Fibroblast of skin of abdomen (primary cell): ENCODE data around the gene BOLA2B. TPM values are rescaled to one million over a fixed set of nuclear protein-coding genes. Genes with fewer than 3 reads are reported as not detected.
A peak's percentile ranks its signal among the peaks of the same experiment; 100 is the strongest.
"Not testable (repeated sequence)": the region's sequence is repeated elsewhere in the genome, so short reads cannot be mapped to it uniquely, and the experiment has no call there.

Source experiments
- DNase-seq: peaks from one replicate; pipeline ENCODE4 v3.0.0-alpha.2; 2013
- polyA plus RNA-seq, 2 experiments: library from polyadenylated mRNA; unstranded; fragments of 120-200 nt; gene quantifications; one replicate each; pipeline ENCODE4 v1.2.1, GENCODE V29; 2013; ENCODE audit not compliant: insufficient read length in 2 of 2

The BOLA2B gene
- polyA plus RNA-seq (2013, experiment 1 of 2; ENCODE audit: insufficient read length), result 43.7 TPM
- 48.8 TPM for polyA plus RNA-seq (2013, experiment 2 of 2; ENCODE audit: insufficient read length)

DNA sequence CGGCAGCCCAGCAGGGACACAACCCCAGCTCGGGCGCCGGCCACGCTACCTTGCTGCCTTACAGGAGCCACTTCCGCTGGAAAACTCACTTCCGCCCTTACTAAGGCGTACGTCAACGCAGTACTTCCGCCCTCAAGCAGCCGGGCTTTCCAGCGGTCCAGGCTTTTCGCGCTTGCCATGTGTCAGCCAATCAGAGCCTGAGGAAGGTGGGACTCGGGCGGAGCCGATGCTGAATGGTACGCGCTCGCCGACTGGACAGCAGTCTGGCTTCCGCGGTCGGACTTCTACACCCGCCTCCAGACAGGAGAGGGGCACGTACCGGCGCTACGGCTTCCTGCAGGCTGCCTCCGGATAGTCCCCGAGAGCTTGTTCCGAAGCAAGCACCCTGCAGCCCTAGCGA, at the start of gene BOLA2B, which contains the start of gene SLX1A:
TSS of gene BOLA2B (minus strand) at position 52 of the 400 bp plus-strand sequence. CDS start 71 bp downstream, outside the sequence.
TSS of gene SLX1A (plus strand) at position 261 of the 400 bp plus-strand sequence. CDS start 210 bp downstream, outside the sequence.
- DNase-seq, result not testable (repeated sequence)

DNA sequence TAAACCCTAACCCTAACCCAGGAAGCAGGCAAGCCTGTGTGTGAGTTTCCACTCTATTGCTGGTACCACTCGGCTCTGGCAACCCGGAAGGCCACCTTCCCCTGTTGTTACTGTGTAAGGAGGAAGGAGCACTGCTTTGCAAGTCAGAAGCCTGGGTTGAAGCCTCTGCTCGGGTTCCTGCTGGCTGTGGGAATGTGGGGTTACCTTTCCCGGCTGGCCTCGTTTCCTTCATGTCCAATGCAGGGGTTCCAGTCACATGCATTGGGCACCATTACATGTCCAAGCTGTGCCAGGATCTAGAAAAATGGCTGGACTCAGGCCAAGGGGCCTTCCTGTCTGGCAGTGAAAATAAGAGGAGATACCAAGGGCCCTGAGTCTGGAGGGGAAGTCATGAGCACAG, 23.6 kb upstream of the BOLA2B start:
- not testable (repeated sequence) for DNase-seq

GRCh38 chr16:30211414-30211813, 17.9 kb upstream of the BOLA2B start:
- DNase-seq, result not testable (repeated sequence)

GRCh38 chr16:30209032-30209431, 15.6 kb upstream of the BOLA2B start:
- DNase-seq, result not testable (repeated sequence)

DNA sequence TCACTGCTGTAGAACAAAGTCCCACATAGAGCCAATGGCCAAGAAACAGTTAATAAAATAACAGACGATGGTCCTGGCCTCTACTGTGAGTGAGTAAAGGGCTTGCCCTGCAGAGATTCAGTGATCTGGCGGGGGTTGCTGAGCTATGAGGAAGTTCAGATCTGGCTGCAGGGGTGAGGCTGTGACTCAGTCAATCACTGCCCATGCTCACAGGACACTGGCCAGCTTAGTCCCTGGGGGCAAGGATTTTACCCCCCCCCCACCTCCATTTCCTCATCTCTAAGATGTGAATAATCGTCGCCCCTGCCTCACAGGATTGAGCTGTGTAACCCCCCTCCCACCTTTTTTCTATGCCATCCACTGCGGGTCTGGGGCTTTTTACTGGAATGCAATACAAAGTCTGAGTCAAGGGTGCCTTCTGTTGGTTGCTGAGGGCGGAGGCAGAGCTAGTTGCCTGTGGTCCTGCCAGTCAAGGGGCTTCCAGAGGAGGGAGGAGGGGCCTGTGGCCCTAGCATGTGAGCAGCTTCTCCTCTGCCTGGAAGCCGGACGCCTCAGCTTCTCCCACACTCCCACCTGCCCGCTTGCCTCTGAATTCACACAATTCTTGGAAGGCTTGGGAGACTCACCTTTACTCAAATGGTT, 13.7 kb upstream of the BOLA2B start:
- DNase-seq, result not testable (repeated sequence)

DNA sequence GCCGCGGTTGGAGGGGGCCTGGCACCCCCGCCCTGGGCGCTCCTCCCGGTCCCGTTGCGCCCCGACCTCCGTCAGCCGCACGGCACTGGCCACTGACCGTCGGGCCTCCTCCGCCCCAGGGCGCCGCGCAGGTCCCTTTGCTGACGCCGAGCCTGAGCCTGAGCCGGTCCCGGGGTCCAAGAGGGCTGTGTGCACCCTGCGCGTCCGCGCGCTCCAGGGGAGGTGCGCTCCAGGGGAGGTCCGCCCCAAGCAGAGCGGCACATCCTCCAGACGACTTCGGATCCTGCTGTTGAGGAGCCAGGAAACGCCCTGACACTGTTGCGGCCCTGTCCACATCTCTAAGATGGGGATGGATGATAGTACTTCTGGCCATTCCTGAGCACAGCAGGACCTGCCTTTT, 12.8 kb upstream of the BOLA2B start:
- not testable (repeated sequence) for DNase-seq

DNA sequence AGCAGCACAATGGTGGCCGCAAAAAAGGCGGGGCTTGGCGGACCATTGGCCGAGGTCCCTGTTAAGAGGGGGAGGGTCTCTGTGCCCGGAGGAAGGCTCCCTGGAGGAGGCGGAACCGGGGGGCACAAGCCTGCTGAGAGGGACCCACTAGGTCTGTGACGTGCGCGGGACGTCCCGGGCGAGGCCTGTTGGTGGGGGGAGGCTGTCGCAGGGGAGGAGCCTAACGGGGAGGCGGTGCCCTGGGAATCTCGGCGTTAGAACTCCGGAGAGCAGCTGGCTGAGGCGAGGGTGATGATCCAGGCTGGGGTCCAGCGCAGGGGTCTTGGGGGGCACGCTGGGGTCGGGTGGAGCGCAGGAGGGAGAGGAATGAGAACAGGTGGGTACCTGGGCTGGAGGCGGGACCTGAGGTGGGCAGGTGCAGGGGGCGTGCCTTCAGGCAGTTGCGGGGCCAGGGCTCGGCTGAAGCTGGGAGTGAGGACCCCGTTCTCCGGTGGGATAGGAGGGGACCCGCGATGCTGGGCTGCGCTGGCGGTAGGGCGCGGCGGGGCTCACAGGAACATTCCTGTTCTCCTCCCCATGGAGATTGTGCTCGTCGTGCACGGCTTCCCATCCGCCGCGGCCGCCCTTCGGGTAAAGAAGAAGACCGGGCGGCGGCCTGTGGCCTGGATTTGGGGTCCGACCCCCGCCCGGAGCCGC, 12.2 kb upstream of the BOLA2B start:
- not testable (repeated sequence) for DNase-seq

DNA sequence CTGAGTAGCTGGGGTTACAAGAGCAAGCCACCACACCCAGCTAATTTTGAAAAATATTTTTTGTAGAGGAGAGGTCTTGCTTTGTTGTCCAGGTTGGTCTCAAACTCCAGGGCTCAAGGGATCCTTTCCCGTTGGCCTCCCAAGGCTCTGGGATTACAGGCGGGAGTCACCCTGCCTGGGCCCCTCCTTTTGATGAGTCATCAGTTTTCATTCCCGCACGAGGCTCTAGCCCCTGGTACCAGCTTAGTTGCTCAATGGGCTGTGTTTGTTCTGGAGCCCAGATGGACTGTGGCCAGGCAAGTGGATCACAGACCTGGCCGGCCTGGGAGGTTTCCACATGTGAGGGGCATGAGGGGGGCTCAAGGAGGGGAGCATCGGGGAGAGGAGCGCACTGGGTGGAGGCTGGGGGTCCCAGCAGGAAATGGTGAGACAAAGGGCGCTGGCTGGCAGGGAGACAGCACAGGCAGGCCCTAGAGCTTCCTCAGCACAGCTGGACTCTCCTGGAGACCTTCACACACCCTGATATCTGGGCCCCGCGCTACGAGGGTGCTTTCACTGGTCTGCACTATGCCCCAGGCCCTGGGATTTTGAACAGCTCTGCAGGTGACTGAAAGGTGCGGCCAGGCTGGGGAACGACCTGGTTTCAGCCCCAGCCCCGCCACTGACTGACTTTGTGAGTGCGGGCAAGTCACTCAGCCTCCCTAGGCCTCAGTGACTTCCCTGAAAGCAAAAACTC, 6.3 kb upstream of the BOLA2B start:
- DNase-seq, result not testable (repeated sequence)

- not testable (repeated sequence) for DNase-seq
Measured at GRCh38 chr16:30199049-30199448, 5.6 kb upstream of the BOLA2B start, which contains the start of gene SULT1A3. SULT1A3 (plus strand) TSS chr16:30199255; CDS start chr16:30200729, 1,474 bp downstream.

DNA sequence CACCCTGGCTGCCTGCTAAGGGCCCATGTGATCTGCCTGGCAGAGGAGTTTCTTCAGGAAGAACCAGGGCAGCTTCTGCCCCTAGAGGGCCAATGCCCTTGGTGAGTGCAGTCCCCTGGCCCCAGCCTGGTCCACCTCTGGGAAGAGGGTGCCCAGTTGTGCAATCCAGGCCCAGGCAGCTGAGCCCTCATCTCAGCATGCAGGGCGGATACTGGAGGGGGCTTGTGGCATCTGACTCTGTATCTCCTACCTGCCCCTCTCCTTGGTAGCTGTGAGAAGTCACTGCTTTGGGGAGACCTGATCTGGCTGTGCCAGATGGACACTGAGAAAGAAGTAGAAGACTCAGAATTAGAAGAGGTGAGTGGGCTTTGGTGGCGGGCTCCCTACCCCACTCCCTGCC, 3.5 kb upstream of the BOLA2B start:
- DNase-seq, result not testable (repeated sequence)

DNA sequence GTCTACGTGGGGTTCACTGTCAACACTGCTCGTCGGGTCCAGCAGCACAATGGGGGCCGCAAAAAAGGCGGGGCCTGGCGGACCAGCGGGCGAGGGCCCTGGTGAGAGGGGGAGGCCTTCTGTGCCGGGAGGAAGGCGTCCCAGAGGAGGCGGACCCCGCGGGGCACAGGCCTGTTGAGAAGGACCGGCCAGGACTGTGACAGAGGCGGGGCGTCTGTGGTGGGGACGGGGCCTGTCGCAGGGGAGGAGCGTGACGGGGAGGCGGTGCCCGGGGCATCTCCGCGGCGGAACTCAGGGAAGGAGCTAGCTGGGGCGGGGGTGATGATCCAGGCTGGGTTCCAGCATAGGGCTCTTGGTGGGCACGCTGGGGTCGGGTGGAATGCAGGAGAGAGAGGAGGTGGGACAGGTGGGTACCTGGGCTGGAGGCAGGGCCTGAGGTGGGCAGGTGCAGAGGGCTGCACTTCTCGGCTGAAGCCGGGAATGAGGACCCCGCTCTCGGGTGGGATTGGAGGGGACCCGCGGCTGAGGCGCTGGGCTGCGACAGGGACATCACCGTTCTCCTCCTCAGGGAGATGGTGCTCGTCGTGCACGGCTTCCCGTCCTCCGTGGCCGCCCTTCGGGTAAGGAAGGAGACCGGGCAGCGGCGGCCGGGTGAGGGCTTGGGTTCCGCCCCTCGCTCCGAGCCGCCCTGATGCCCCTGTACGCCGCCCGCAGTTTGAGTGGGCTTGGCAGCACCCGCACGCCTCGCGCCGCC, 883 bp upstream of the BOLA2B start:
- DNase-seq, result not testable (repeated sequence)

- not testable (repeated sequence) for DNase-seq
Measured at GRCh38 chr16:30193098-30193497, 368 bp downstream of the BOLA2B start.

GRCh38 chr16:30191158-30191557, 2.3 kb downstream of the BOLA2B start:
- DNase-seq, result not testable (repeated sequence)

DNA sequence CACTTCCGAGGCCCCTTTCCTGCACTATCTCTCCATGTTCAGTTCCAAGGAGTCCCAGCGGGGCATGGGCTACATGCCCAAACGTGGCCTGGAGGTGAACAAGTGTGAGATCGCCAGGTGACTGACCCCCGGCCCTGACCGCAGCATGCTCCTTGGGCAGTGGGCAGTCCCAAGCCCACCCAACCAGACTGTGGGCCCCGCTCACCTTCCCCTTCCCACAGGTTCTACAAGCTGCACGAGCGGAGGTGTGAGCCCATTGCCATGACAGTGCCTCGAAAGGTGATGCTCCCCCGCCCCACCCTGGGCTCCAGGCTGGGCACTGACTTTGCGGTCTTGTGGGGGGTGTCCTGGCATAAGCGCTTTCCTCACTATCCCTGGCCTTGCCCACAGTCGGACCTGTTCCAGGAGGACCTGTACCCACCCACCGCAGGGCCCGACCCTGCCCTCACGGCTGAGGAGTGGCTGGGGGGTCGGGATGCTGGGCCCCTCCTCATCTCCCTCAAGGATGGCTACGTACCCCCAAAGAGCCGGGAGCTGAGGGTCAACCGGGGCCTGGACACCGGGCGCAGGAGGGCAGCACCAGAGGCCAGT, 5.4 kb downstream of the BOLA2B start:
- no peak for DNase-seq

DNA sequence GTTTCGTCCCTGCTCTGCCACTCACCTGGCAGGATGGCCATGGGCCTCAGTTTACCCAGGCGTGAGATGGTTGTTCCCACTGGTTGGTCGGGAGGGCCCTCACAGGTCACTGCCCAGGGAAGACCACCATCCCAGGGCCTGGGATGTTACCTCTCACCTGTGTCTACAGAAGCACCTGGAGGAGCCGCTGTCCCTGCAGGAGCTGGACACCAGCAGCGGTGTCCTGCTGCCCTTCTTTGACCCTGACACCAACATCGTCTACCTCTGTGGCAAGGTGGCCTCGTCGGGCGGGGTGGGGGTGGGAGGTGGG, 6.0 kb downstream of the BOLA2B start:
- no peak for DNase-seq

GRCh38 chr16:30186782-30187555, 6.5 kb downstream of the BOLA2B start:
- DNase-seq, result peak; percentile 24

GRCh38 chr16:30186444-30186781, 7.1 kb downstream of the BOLA2B start:
- no peak for DNase-seq

GRCh38 chr16:30185683-30186421, 7.6 kb downstream of the BOLA2B start:
- no peak for DNase-seq

DNA sequence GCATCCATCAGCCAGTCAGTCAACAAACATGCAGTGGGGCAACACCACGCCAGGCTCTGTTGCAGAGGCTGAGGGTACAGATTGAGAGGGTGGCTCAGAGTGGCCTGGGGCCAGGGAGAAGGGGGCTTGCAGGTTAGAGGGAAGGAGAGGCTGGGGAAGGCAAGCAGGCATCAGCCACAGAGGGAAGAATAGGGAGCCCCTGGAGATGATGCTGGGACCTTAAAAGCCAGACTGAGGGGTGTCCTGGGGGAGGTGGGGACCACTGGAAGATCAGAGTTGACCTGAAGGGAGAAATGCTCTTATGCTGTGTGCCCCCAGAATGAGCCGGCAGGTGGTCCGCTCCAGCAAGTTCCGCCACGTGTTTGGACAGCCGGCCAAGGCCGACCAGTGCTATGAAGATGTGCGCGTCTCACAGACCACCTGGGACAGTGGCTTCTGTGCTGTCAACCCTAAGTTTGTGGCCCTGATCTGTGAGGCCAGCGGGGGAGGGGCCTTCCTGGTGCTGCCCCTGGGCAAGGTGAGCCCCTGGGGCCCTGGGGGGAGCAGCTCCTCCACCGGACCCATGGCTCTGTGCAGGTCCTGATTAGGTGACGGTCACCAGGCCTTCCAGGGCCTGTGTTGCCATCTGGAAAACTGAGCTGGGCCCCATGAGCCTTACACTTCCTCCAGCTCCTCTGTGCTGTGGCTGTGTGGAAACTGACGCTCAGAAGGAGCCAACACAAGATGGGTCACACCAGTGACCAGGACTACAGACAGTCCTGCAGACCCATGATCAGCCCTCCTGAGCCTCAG, 8.4 kb downstream of the BOLA2B start:
- DNase-seq, result no peak
